Measurements from ENCODE around the gene RPL12. TPM values are rescaled to one million over a fixed set of nuclear protein-coding genes. Genes with fewer than 3 reads are reported as not detected.

Gene RPL12
- total and polyA plus RNA-seq, 9 of the 15 experiments (the other 6 are each of a cell fraction or from before 2014, with no cell fraction given) = 1,614 to 4,558 (median 2,531) TPM

DNA sequence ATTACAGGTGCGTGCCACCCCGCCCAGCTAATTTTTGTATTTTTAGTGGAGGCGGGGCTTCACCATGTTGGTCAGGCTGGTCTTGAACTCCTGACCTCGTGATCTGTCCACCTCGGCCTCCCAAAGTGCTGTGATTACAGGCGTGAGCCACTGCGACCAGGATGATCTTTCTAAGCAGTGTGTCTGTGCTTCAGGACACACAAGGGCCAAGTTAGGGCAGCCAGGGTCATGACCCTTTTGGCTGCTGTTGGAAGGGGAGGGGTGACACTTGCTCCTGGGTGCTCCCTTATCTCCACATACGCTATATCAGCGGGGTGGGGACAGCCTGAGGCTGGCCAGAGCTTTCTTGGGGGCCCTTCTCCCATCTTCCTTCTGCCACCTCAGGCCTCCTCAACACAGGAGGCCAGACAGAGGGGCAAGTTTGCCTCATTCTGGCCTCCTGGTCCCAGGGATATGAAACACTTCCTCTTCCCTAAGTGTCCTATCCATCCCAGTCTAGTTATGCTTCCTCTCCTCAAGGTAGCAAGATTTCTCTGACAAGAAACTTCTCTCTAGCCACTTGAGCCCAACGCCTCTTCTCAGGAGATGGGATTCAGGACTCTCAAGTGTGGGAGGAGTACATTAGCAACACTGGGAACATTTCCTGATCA lies 28.9 kb downstream of the RPL12 start (continued):
- TF ChIP-seq, protein P1, sequence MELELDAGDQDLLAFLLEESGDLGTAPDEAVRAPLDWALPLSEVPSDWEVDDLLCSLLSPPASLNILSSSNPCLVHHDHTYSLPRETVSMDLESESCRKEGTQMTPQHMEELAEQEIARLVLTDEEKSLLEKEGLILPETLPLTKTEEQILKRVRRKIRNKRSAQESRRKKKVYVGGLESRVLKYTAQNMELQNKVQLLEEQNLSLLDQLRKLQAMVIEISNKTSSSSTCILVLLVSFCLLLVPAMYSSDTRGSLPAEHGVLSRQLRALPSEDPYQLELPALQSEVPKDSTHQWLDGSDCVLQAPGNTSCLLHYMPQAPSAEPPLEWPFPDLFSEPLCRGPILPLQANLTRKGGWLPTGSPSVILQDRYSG (tag; conservative IDR thresholded peaks at IDR 0.05; ENCODE audit: low read depth) = no peak
- TF ChIP-seq CBFA2T2 (conservative IDR thresholded peaks at IDR 0.05) (peak; percentile 16; the same call in 1 of the 2 replicates), SIN3B (IDR thresholded peaks at IDR 0.05; ENCODE audit: low read depth) (no peak), TAF1 (IDR thresholded peaks at IDR 0.05; ENCODE audit: control insufficient read depth, extremely low read depth, insufficient read depth, low read length, severe bottlenecking) (no peak), HMG20B (CRISPR knock-in tag; IDR thresholded peaks at IDR 0.05) (no peak), MTA3 (IDR thresholded peaks at IDR 0.05; ENCODE audit: borderline replicate concordance) (0 out of 2 replicates have a peak, but pooled peaks have one; percentile 37), ZNF57 (CRISPR knock-in tag; IDR thresholded peaks at IDR 0.05) (no peak)
- TF ChIP-seq, protein P2, sequence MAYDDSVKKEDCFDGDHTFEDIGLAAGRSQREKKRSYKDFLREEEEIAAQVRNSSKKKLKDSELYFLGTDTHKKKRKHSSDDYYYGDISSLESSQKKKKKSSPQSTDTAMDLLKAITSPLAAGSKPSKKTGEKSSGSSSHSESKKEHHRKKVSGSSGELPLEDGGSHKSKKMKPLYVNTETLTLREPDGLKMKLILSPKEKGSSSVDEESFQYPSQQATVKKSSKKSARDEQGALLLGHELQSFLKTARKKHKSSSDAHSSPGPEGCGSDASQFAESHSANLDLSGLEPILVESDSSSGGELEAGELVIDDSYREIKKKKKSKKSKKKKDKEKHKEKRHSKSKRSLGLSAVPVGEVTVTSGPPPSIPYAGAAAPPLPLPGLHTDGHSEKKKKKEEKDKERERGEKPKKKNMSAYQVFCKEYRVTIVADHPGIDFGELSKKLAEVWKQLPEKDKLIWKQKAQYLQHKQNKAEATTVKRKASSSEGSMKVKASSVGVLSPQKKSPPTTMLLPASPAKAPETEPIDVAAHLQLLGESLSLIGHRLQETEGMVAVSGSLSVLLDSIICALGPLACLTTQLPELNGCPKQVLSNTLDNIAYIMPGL (CRISPR knock-in tag; IDR thresholded peaks at IDR 0.05) = 0 out of 2 replicates have a peak, but pooled peaks have one; percentile 31
- TF ChIP-seq, protein P3, sequence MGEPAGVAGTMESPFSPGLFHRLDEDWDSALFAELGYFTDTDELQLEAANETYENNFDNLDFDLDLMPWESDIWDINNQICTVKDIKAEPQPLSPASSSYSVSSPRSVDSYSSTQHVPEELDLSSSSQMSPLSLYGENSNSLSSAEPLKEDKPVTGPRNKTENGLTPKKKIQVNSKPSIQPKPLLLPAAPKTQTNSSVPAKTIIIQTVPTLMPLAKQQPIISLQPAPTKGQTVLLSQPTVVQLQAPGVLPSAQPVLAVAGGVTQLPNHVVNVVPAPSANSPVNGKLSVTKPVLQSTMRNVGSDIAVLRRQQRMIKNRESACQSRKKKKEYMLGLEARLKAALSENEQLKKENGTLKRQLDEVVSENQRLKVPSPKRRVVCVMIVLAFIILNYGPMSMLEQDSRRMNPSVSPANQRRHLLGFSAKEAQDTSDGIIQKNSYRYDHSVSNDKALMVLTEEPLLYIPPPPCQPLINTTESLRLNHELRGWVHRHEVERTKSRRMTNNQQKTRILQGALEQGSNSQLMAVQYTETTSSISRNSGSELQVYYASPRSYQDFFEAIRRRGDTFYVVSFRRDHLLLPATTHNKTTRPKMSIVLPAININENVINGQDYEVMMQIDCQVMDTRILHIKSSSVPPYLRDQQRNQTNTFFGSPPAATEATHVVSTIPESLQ (CRISPR knock-in tag; IDR thresholded peaks at IDR 0.05) = no peak
- TF ChIP-seq, protein P4, sequence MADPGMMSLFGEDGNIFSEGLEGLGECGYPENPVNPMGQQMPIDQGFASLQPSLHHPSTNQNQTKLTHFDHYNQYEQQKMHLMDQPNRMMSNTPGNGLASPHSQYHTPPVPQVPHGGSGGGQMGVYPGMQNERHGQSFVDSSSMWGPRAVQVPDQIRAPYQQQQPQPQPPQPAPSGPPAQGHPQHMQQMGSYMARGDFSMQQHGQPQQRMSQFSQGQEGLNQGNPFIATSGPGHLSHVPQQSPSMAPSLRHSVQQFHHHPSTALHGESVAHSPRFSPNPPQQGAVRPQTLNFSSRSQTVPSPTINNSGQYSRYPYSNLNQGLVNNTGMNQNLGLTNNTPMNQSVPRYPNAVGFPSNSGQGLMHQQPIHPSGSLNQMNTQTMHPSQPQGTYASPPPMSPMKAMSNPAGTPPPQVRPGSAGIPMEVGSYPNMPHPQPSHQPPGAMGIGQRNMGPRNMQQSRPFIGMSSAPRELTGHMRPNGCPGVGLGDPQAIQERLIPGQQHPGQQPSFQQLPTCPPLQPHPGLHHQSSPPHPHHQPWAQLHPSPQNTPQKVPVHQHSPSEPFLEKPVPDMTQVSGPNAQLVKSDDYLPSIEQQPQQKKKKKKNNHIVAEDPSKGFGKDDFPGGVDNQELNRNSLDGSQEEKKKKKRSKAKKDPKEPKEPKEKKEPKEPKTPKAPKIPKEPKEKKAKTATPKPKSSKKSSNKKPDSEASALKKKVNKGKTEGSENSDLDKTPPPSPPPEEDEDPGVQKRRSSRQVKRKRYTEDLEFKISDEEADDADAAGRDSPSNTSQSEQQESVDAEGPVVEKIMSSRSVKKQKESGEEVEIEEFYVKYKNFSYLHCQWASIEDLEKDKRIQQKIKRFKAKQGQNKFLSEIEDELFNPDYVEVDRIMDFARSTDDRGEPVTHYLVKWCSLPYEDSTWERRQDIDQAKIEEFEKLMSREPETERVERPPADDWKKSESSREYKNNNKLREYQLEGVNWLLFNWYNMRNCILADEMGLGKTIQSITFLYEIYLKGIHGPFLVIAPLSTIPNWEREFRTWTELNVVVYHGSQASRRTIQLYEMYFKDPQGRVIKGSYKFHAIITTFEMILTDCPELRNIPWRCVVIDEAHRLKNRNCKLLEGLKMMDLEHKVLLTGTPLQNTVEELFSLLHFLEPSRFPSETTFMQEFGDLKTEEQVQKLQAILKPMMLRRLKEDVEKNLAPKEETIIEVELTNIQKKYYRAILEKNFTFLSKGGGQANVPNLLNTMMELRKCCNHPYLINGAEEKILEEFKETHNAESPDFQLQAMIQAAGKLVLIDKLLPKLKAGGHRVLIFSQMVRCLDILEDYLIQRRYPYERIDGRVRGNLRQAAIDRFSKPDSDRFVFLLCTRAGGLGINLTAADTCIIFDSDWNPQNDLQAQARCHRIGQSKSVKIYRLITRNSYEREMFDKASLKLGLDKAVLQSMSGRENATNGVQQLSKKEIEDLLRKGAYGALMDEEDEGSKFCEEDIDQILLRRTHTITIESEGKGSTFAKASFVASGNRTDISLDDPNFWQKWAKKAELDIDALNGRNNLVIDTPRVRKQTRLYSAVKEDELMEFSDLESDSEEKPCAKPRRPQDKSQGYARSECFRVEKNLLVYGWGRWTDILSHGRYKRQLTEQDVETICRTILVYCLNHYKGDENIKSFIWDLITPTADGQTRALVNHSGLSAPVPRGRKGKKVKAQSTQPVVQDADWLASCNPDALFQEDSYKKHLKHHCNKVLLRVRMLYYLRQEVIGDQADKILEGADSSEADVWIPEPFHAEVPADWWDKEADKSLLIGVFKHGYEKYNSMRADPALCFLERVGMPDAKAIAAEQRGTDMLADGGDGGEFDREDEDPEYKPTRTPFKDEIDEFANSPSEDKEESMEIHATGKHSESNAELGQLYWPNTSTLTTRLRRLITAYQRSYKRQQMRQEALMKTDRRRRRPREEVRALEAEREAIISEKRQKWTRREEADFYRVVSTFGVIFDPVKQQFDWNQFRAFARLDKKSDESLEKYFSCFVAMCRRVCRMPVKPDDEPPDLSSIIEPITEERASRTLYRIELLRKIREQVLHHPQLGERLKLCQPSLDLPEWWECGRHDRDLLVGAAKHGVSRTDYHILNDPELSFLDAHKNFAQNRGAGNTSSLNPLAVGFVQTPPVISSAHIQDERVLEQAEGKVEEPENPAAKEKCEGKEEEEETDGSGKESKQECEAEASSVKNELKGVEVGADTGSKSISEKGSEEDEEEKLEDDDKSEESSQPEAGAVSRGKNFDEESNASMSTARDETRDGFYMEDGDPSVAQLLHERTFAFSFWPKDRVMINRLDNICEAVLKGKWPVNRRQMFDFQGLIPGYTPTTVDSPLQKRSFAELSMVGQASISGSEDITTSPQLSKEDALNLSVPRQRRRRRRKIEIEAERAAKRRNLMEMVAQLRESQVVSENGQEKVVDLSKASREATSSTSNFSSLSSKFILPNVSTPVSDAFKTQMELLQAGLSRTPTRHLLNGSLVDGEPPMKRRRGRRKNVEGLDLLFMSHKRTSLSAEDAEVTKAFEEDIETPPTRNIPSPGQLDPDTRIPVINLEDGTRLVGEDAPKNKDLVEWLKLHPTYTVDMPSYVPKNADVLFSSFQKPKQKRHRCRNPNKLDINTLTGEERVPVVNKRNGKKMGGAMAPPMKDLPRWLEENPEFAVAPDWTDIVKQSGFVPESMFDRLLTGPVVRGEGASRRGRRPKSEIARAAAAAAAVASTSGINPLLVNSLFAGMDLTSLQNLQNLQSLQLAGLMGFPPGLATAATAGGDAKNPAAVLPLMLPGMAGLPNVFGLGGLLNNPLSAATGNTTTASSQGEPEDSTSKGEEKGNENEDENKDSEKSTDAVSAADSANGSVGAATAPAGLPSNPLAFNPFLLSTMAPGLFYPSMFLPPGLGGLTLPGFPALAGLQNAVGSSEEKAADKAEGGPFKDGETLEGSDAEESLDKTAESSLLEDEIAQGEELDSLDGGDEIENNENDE (IDR thresholded peaks at IDR 0.05; ENCODE audit: low read depth, low read length) = no peak

Data from K562 (cell line).